PC-9 (cell line): Measurements from ENCODE around the gene CCL25.

Source experiments
- EZH2 ChIP-seq: fragments of 200-600 bp; sonication (generic); IDR thresholded peaks from 2 replicates; pipeline ENCODE4 v1.8.0; 2017; ENCODE audit warnings: antibody characterized with exemption, low read depth
- TF ChIP-seq, protein P1 (sequence below): fragments of 200-600 bp; sonication (generic); conservative IDR thresholded peaks from 2 replicates; pipeline ENCODE4 v1.6.1; 2017; ENCODE audit warnings: mixed run types, antibody characterized with exemption, mild to moderate bottlenecking, moderate library complexity

DNA sequence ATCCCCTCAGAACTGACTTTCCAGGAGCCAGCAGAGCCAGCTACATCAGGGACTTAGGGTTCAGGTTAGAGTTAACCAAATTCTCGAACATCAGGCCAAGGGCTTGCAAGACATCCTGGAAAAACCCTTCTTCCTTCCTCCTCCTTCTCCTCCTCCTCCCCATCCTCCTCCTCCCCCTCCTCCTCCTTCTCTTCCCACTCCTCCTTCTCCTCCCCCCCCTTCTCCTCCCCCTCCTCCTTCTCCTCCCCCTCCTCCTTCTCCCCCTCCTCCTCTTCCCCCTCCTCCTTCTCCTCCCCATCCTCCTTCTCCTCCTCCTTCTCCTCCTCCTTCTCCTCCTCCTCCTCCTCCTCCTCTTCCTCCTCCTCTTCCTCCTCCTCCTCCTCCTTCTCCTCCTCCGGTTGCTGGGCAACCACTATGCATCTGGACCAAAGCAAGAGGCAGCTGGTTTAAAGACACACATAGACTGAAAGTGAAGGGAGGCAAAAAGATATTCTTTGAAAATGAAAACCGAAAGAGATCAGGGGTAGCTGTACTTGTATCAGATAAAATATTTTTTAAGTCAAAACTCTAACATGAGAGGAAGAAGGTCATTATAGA lies 5.9 kb upstream of the CCL25 start:
- TF ChIP-seq, protein P1, sequence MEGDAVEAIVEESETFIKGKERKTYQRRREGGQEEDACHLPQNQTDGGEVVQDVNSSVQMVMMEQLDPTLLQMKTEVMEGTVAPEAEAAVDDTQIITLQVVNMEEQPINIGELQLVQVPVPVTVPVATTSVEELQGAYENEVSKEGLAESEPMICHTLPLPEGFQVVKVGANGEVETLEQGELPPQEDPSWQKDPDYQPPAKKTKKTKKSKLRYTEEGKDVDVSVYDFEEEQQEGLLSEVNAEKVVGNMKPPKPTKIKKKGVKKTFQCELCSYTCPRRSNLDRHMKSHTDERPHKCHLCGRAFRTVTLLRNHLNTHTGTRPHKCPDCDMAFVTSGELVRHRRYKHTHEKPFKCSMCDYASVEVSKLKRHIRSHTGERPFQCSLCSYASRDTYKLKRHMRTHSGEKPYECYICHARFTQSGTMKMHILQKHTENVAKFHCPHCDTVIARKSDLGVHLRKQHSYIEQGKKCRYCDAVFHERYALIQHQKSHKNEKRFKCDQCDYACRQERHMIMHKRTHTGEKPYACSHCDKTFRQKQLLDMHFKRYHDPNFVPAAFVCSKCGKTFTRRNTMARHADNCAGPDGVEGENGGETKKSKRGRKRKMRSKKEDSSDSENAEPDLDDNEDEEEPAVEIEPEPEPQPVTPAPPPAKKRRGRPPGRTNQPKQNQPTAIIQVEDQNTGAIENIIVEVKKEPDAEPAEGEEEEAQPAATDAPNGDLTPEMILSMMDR: no peak
- TF ChIP-seq EZH2: no peak
